GM21447 (cell line): Measurements from ENCODE around the gene KIF4A.
A peak's percentile ranks its signal among the peaks of the same experiment; 100 is the strongest.
"Not testable (repeated sequence)": the region's sequence is repeated elsewhere in the genome, so short reads cannot be mapped to it uniquely, and the experiment has no call there.

Experiments used
- ATAC-seq: cut with Tn5 transposase; IDR thresholded peaks from one replicate; pipeline ENCODE4 v1.9.1; 2021; ENCODE audit not compliant: unreplicated experiment

KIF4A gene

DNA sequence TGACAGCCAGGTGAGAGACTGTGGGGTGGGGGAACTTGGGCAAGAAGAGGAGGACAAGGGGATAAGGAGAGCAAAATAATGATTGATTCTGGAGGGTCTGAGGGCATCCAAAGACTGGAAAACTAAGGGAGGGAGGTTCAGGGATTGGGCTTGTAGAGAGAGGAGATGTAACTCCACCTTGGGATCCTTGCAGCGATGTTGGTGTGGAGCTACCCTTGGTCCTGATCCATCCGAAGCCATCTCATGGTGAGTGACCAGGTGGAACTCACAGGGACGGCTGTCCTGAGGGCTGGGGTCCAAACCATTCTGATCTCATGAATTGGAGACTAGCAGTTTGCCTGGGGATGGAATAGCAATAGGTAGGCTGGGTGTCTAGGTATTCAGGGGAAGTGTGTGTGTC lies 9.3 kb upstream of the KIF4A start:
- no peak for ATAC-seq

GRCh38 chrX:70281951-70282350 lies 8.0 kb upstream of the KIF4A start, which contains the start of gene RAB41:
TSS of gene RAB41 (plus strand) at chrX:70282172. CDS start at chrX:70282218, 46 bp downstream.
- ATAC-seq: no peak

DNA sequence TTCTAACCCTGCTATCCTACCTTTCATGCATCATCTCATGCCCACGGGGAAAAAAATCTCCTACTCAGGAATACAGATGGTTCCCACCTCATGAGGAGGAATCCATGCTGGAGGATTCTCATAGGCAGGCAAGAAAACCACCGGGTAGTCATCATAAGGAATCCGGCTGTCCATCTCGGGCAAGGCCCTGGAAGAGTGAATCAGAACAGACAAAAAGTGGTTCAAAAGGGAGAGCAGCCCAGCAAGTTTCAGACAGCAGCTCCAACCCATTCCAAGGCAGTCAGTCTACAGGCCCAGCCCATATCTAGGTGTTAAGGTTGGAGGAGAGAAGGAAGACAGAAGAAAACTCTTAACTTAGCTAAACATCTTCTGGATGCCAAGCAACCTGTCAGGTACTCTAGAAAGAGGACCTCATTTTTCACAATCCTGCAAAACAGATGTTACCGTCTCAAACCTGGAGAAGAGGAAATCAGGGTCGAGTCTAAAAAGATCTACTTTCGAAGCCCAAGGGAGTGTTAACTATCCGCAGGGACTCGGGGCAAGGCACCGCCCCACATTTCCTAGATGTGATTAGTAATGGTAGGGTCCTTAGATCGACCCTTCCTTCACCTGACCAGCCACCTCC lies 624 bp upstream of the KIF4A start:
- ATAC-seq: no peak

DNA sequence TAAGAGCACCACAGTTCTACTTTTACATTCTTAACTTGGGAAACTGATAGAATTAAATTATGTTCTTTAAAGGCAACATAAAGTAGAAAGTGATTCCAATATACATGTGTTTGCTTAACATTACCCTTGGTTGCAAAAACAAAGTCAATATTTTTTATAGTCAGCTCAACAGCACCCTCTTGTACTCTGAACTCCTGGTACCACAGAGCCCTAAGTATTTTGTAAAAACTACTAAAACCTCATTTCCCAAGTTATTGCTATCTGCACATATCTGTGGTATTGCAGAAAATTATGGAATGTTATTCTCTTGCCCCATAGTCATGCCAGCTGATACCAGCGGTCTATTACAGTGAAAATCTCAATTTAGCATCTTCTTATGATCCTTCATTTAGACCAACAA lies 2.9 kb downstream of the KIF4A start:
- ATAC-seq: no peak

DNA sequence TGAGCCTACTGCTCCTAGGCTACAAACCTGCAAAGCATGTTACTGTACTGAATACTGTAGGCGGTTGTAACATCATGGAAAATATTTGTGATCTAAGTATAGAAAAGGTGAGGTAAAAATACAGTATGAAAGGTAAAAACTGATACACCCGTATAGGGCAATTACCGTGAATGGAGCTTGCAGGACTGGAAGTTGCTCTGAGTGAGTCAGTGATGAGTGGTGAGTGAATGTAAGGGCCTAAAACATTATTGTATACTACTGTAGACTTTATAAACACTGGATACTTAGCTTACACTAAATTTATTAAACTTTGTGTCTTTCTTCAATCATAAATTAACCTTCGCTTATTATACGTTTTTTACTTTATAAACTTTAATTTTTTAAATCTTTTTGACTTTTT lies 3.7 kb downstream of the KIF4A start:
- no peak for ATAC-seq

GRCh38 chrX:70301716-70302115 lies 11.8 kb downstream of the KIF4A start:
- ATAC-seq: no peak

DNA sequence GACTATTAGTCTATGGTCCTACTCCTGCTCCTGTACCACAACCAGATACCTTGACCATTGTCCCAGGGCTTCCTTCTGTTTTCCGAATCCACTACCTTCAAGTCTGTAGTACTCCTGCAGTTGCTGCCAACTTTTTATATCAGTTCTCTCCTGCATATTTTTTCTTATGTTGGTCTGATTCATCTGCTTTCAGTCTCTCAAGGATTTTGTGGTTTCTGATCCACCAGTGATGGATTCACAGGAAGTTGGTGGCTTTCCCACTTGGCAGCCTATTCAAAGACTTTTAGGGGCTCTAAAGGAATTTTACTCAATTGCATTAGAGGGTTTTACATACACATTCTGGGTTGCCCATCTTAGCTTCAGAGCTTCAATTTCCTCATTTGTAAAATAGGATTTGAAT lies 23.6 kb downstream of the KIF4A start:
- no peak for ATAC-seq

- no peak for ATAC-seq
These were observed 32.9 kb downstream of the KIF4A start for GRCh38 chrX:70322784-70323183.

DNA sequence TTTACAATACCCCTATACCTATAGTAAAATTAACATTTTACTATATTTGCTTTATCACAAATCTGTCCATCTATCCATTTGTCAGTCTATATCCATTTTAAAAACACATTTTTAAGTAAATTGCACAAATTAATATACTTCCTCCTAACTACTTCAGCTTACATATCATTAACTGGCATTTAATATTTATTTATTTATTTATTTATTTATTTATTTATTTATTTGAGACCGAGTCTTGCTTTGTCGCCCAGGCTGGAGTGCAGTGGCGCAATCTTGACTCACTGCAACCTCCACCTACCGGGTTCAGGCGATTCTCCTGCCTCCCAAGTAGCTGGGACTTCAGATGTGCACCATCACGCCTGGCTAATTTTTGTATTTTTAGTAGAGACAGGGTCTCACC lies 33.7 kb downstream of the KIF4A start:
- ATAC-seq: not testable (repeated sequence)

DNA sequence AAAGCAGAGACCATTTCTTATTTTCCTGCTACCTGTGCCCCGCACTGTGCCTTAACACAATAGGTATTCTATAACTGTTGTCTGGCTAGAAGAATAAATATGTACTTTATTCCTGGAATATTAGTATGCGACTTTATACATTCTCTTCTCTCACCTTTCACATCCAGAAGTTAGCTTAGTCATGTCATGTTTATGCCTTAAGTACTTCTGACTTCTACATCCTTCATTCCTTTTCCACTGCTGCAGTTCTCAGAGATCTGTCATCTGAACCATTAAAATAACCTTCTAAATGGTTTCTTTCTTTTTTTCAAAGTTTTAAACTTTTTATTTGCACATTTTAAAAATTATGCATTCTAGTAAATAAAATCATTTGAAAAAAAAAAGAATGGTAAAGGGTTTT lies 34.4 kb downstream of the KIF4A start:
- ATAC-seq: no peak

GRCh38 chrX:70331161-70331560 lies 41.3 kb downstream of the KIF4A start:
- no peak for ATAC-seq

GRCh38 chrX:70332600-70332999 lies 42.7 kb downstream of the KIF4A start:
- ATAC-seq: no peak

DNA sequence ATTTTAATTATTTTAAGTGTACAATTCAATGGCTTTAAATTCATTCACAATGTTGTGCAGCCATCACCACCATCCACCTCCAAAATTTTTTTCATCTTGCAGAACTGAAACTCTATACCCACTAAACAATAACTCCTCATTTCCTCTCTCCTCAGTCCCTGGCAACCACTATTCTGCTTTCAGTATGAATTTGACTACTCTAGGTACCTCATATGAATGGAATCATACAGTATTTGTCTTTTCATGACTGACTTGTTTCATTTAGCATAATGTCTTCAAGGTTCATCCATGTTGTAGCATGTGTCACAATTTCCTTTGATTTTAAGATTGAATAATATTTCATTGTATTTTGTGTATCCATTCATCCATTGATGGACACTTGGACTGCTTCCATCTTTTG lies 46.9 kb downstream of the KIF4A start:
- peak; percentile 100 for ATAC-seq

- ATAC-seq: no peak
These were observed 48.4 kb downstream of the KIF4A start for GRCh38 chrX:70338290-70338689.

DNA sequence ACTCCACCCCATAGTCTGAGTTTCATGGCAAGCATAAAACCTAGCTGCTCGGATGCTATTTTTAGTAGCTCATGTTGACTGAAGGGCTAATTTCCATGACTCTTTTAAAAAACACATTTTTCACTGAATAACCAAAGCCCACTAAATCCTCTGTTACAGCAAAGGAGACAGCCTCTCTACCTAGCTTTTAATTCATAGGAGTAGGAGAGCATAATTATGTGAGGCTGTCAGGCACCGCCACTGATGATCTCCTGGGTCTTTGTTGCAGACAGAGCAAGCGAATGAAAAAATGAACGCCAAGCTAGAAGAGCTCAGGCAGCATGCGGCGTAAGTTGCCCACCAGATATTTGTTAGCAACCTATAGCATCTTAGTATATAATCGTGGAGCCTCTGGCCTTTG lies 53.5 kb downstream of the KIF4A start:
- ATAC-seq: no peak

DNA sequence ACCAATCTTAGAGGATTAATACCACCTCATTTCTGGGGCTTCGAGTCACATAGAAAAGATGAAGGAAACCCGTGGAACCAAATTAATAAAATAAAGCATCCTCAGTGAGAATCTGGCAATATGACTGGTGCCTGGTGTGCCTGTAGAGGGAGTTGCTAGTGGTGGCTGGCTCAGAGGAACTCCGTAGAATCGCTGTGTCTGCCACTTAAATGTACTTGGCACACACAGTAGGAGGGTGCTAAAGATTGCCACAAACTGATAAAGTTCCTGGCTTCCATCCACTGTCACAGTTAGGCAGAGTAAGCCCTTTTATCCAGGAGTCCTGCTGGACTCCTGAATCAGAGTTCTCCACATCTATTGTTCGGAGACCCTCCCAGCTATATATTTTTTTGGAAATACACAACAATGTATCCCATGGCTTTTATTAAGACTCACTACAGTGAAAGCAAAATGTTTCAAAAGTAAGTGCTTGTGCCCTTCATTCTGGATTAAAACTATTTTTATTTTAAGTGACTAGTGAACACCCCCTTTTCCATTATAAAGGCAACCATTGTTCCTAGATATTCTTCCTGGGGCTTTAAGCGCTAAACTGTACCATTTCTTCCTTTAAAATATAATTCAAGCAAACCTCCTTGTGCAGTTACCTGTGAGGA lies 56.6 kb downstream of the KIF4A start:
- ATAC-seq: no peak

- not testable (repeated sequence) for ATAC-seq
These were observed 58.9 kb downstream of the KIF4A start for GRCh38 chrX:70348825-70349224.

- ATAC-seq: not testable (repeated sequence)
These were observed 59.6 kb downstream of the KIF4A start for GRCh38 chrX:70349367-70350125.

DNA sequence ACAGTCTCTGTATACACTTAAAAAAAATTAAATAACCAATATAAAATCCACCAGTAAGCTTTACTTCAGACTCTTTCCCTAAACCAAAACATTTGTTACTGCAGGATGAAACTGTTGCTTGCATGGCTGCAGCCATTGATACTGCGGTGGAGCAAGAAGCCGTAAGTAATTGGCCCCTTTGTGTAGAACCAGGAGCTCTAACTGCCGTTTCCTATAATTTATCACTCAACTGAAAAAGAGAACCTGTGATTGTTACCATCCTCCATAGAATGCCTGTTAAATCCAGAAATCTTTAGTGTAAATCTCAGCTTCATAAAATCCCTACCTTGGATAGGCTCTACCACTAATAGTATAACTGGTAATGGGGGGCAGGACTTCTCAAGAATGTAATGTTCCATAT lies 62.6 kb downstream of the KIF4A start:
- no peak for ATAC-seq

DNA sequence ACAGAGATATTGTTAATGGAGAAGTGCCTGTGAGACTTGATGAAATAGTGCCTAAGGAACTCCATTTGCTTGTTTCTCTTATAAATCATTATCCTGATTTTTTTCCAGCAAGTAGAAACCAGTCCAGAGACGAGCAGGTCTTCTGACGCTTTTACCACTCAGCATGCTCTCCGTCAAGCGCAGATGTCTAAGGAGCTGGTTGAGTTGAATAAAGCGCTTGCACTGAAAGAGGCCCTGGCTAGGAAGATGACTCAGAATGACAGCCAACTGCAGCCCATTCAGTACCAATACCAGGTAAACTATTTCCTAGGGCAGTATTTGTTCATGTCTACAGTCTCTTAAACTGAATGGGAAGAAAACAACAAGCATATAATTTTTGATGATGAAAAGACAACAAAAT lies 63.6 kb downstream of the KIF4A start:
- no peak for ATAC-seq

GRCh38 chrX:70354716-70355115 lies 64.8 kb downstream of the KIF4A start:
- no peak for ATAC-seq

DNA sequence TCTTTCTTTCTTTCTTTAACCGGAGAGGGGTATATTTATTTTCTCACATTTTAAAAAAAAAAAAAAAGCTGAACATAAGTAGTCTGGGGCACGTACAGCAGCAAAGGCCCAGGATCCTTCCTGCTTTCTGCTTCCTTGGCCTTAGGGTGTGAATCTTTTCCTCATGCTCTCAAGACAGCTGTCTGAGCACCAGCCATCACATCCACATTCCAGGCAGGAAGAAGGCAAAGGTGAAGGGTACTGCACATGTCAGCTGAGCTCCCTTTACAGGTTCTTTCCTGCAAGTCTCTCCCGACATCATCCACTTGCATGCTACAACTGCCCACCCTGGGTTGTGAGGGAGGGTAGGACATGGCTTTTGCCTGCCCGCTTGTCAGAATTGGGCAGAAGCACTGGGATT lies 69.6 kb downstream of the KIF4A start:
- ATAC-seq: no peak
